K562 (cell line): ENCODE data around the gene RALA. TPM values are rescaled to one million over a fixed set of nuclear protein-coding genes. Genes with fewer than 3 reads are reported as not detected.

Source experiments
- ATAC-seq: fragments of 200-7000 bp; cut with Tn5 transposase; 3 replicates; pipeline ENCODE4 v1.9.1; 2020; ENCODE audit warnings: moderate library complexity
- BruUV-seq: library from RNA; stranded (reverse); fragments of 400-500 nt; replicated peaks from 2 replicates; lab custom pipeline; 2021; lab: Mats Ljungman, UMichigan
- CTCF ChIA-PET: fragments of 300-600 bp; formaldehyde crosslinking; extraction: SDS; loops from one replicate; lab custom pipeline; 2021; ENCODE audit warnings: low intra/inter-chr PET ratio; lab: Yijun Ruan, JAX
- POLR2A ChIA-PET: fragments of 300-600, 350-650 bp; sonication (Branson Sonifier 250); formaldehyde crosslinking; extraction: SDS; loops from one replicate; lab custom pipeline; 2021; ENCODE audit warnings: antibody characterized with exemption, inconsistent platforms; lab: Yijun Ruan, JAX
- DNase-seq, 4 experiments: peaks; one replicate each; pipeline versions ENCODE4 v3.0.0 to v3.0.0-alpha.2; 2011 to 2018; ENCODE audit warnings: low spot score in 3 of 4, mixed read lengths in 3 of 4; ENCODE audit errors: extremely low read depth in 1 of 4
- FAIRE-seq: peaks from 2 replicates; lab custom pipeline; 2011; peaks lifted over from hg19 to GRCh38; lab: Jason Lieb, UNC
- H2AFZ ChIP-seq: 2 replicates; pipeline ENCODE4 v1.6.0; 2011; ENCODE audit warnings: low read depth, low read length, control low read depth, inconsistent platforms
- H3K27ac ChIP-seq: fragments of 200-600 bp; 3 replicates; pipeline ENCODE4 v1.8.0; 2011; ENCODE audit warnings: low read depth, mild to moderate bottlenecking, control low read depth, inconsistent platforms, low read length, moderate library complexity, mixed read lengths; ENCODE audit errors: extremely low read depth
- H3K27me3 ChIP-seq, 2 experiments: fragments of 300-600 bp in 1 of 2; 2 replicates in 1 of 2; 3 replicates in 1 of 2; pipeline versions ENCODE4 v1.6.0 to v1.8.0; 2011; ENCODE audit warnings: inconsistent platforms in 2 of 2, low read length in 2 of 2, mild to moderate bottlenecking in 1 of 2, mixed read lengths in 1 of 2, moderate library complexity in 1 of 2; ENCODE audit not compliant: control insufficient read depth in 2 of 2, insufficient read depth in 2 of 2
- H3K36me3 ChIP-seq: fragments of 300-600 bp; 3 replicates; pipeline ENCODE4 v1.8.0; 2011; ENCODE audit warnings: mild to moderate bottlenecking, low read length, inconsistent platforms; ENCODE audit not compliant: control insufficient read depth, insufficient read depth
- H3K4me1 ChIP-seq, 2 experiments: fragments of 200-600 bp in 1 of 2; replicated peaks in 1 of 2; 2 replicates in 1 of 2; 3 replicates in 1 of 2; pipeline versions ENCODE4 v1.5.1 to v1.8.0; 2011; ENCODE audit warnings: inconsistent platforms in 2 of 2, low read length in 2 of 2, mild to moderate bottlenecking in 1 of 2, mixed read lengths in 1 of 2, moderate library complexity in 1 of 2; ENCODE audit not compliant: control insufficient read depth in 2 of 2, insufficient read depth in 2 of 2
- H3K4me2 ChIP-seq: 2 replicates; pipeline ENCODE4 v1.6.1; 2011; ENCODE audit warnings: low read length, control low read depth, inconsistent platforms, mixed read lengths; ENCODE audit not compliant: insufficient read depth
- H3K4me3 ChIP-seq: fragments of 200-600 bp; sonication (generic), shearing (Covaris generic); 2 replicates; pipeline ENCODE4 v1.5.1; 2016; ENCODE audit warnings: control low read depth, inconsistent platforms
- H3K79me2 ChIP-seq: fragments of 200-600 bp; 3 replicates; pipeline ENCODE4 v1.8.0; 2011; ENCODE audit warnings: low read length, inconsistent platforms; ENCODE audit not compliant: control insufficient read depth, insufficient read depth
- H3K9ac ChIP-seq, 2 experiments: 2 replicates each; pipeline versions ENCODE4 v1.6.0 to v1.6.1; 2011; ENCODE audit warnings: low read depth in 2 of 2, low read length in 2 of 2, control low read depth in 1 of 2, inconsistent platforms in 1 of 2, mild to moderate bottlenecking in 1 of 2, mixed read lengths in 1 of 2; ENCODE audit not compliant: insufficient read depth in 1 of 2
- H3K9me1 ChIP-seq: one replicate; pipeline ENCODE4 v1.6.0; 2011; ENCODE audit warnings: inconsistent platforms, mild to moderate bottlenecking, low read length, moderate library complexity; ENCODE audit not compliant: control insufficient read depth, insufficient read depth
- H3K9me3 ChIP-seq: replicated peaks from 2 replicates; pipeline ENCODE4 v1.5.1; 2011; ENCODE audit warnings: low read depth, low read length, inconsistent platforms; ENCODE audit not compliant: control insufficient read depth, insufficient read depth
- H4K20me1 ChIP-seq: replicated peaks from 2 replicates; pipeline ENCODE4 v1.6.1; 2011; ENCODE audit warnings: low read length, inconsistent platforms, mixed read lengths; ENCODE audit not compliant: control insufficient read depth, insufficient read depth
- BRCA1 ChIP-seq, 2 experiments: fragments of 450-650 bp in 1 of 2; sonication (generic) in 1 of 2; formaldehyde crosslinking in 1 of 2; IDR thresholded peaks; 2 replicates each; pipeline versions ENCODE4 v1.5.0 to v1.6.1; 2017 to 2020; ENCODE audit warnings: mild to moderate bottlenecking in 1 of 2, missing genetic modification reagents in 1 of 2
- CEBPB ChIP-seq: fragments of 450-650 bp; IDR thresholded peaks from 2 replicates; pipeline ENCODE4 v1.6.1; 2016; ENCODE audit warnings: missing genetic modification characterization, missing compliant biosample characterization
- DLX4 ChIP-seq: fragments of 250-450 bp; sonication (Bioruptor Pico); IDR thresholded peaks from 2 replicates; pipeline ENCODE4 v1.6.1; 2021; ENCODE audit warnings: mild to moderate bottlenecking
- DMBX1 ChIP-seq: fragments of 250-450 bp; sonication (Bioruptor Pico); IDR thresholded peaks from 2 replicates; pipeline ENCODE4 v1.8.0; 2022; ENCODE audit warnings: inconsistent platforms, mild to moderate bottlenecking, moderate library complexity, borderline replicate concordance
- ELK3 ChIP-seq: fragments of 450-650 bp; formaldehyde crosslinking; IDR thresholded peaks from 2 replicates; pipeline ENCODE4 v1.4.0; 2020; ENCODE audit warnings: mild to moderate bottlenecking
- KAT2B ChIP-seq: IDR thresholded peaks from one replicate; pipeline ENCODE4 v1.6.1; 2012; ENCODE audit warnings: low read depth, mild to moderate bottlenecking, control low read depth, inconsistent platforms, low read length, moderate library complexity
- MAFG ChIP-seq: fragments of 450-650 bp; conservative IDR thresholded peaks from 2 replicates; pipeline ENCODE4 v1.6.1; 2016; ENCODE audit warnings: missing genetic modification characterization, missing compliant biosample characterization
- PML ChIP-seq: IDR thresholded peaks from 2 replicates; pipeline ENCODE4 v1.6.1; 2012; ENCODE audit warnings: low read length, inconsistent platforms
- PREB ChIP-seq: sonication (generic); formaldehyde crosslinking; IDR thresholded peaks from 2 replicates; pipeline ENCODE4 v1.8.1; 2023; ENCODE audit warnings: mild to moderate bottlenecking, missing genetic modification reagents
- RBFOX2 ChIP-seq: fragments of 200-400 bp; formaldehyde crosslinking; IDR thresholded peaks from 2 replicates; pipeline ENCODE4 v1.6.1; 2017; ENCODE audit warnings: low read depth, mild to moderate bottlenecking, low read length, moderate library complexity
- SMC3 ChIP-seq: conservative IDR thresholded peaks from 2 replicates; pipeline ENCODE4 v1.6.1; 2011; ENCODE audit warnings: low read depth, low read length, improper control_type of control experiment; ENCODE audit not compliant: insufficient read depth
- ZFP30 ChIP-seq: fragments of 250-450 bp; sonication (Bioruptor Pico); IDR thresholded peaks from 2 replicates; pipeline ENCODE4 v1.8.0; 2022; ENCODE audit warnings: moderate library complexity, mild to moderate bottlenecking, inconsistent platforms, borderline replicate concordance
- ZNF444 ChIP-seq: fragments of 250-450 bp; sonication (Bioruptor Pico); IDR thresholded peaks from 2 replicates; pipeline ENCODE4 v1.4.0; 2020; ENCODE audit warnings: mild to moderate bottlenecking, moderate library complexity
- ZNF445 ChIP-seq: fragments of 250-450 bp; sonication (Bioruptor Pico); IDR thresholded peaks from 2 replicates; pipeline ENCODE4 v1.4.0; 2020; ENCODE audit warnings: low read depth, mild to moderate bottlenecking, moderate library complexity
- ZNF561 ChIP-seq: fragments of 450-650 bp; formaldehyde crosslinking; conservative IDR thresholded peaks from 2 replicates; pipeline ENCODE4 v1.4.0; 2020; ENCODE audit warnings: mild to moderate bottlenecking, moderate library complexity
- WGBS: fragments of 100-300 bp; shearing (Covaris generic); methylation state at CpG from one replicate; pipeline ENCODE4 v1.1.6; 2016; ENCODE audit warnings: low coverage, mixed read lengths; ENCODE audit not compliant: insufficient coverage; ENCODE audit errors: missing lambda C conversion rate; 5-methylcytosine and 5-hydroxymethylcytosine counted together
- in situ Hi-C: fragments of 300-500 bp; cut with MboI; formaldehyde crosslinking; loops from 4 replicates; pipeline ENCODE4 v1.15.0; 2018; ENCODE audit warnings: inconsistent platforms, mixed read lengths
- intact Hi-C: fragments of 100-400 bp; cut with micrococcal nuclease; formaldehyde crosslinking; loops from 2 replicates; pipeline ENCODE4 v1.14.2; 2022
- polyA plus RNA-seq, 8 experiments: library from polyadenylated mRNA; depleted of rRNA in 4 of 8; stranded (reverse) in 5 of 8; unstranded in 3 of 8; fragments of >200 nt; fragmentation: Nextera tagmentation in 2 of 8; fragmentation: Illumina TruSeq in 1 of 8; extraction: Ambion mirVana in 2 of 8; extraction: Trizol in 1 of 8; gene quantifications; 2 replicates each; pipeline versions ENCODE4 v1.2.1 to v1.2.3, GENCODE V29; 2011 to 2014; ENCODE audit warnings: inconsistent platforms in 1 of 8, missing spikeins in 1 of 8
- total RNA-seq, 7 experiments: library from RNA; depleted of rRNA in 6 of 7; stranded (reverse); fragments of >200 nt in 6 of 7; fragmentation: Illumina TruSeq in 2 of 7; extraction: Trizol in 2 of 7; gene quantifications; 2 replicates each; pipeline versions ENCODE4 v1.2.1 to v1.2.3, GENCODE V29; 2011 to 2021; ENCODE audit warnings: low replicate concordance in 1 of 7

Gene RALA
- total and polyA plus RNA-seq, 9 of the 15 experiments (the other 6 are each of a cell fraction or from before 2014, with no cell fraction given), result 7.2 to 28.0 (median 25.7) TPM

- in situ Hi-C loops, result no loop called here
- intact Hi-C loops, result no loop called here
- Histone ChIP-seq H3K4me1 (peaks cover 0 to 10% of the 10 kb centered on the region in 2 experiments; a peak in 3 of 5 replicates), H3K36me3 (no peaks in the 10 kb centered on the region; the same call in 2 of the 3 replicates), H3K79me2 (no peaks in the 10 kb centered on the region; the same call in 2 of the 3 replicates), H3K27me3 (no peaks in the 10 kb centered on the region), H3K9me3 (no peaks in the 10 kb centered on the region; the same call in 1 of the 2 replicates), H4K20me1 (no peaks in the 10 kb centered on the region), H2AFZ (no peak overlapping the region), H3K9me1 (no peaks in the 10 kb centered on the region), H3K9ac (no peak overlapping the region), H3K27ac (no peak overlapping the region), H3K4me3 (no peak overlapping the region)
- POLR2A ChIA-PET, result interaction anchor here (0.9 kb wide), 1 partner anchor 18 kb away, joined by 3 read pairs; no protein-coding TSS in a partner anchor
- no peak for DNase-seq
- FAIRE-seq, result no peak
- BruUV-seq, result no TSS peak
- CTCF ChIA-PET, result no interaction called here
- ATAC-seq, result no peak
- WGBS, result 97% methylated on average over 2 of the region's 2 CpGs
- TF ChIP-seq ZFP30 (CRISPR knock-in tag), result no peak
- TF ChIP-seq KAT2B, result no peak
- no peak for TF ChIP-seq CEBPB (tag)
- TF ChIP-seq PREB (CRISPR knock-in tag), result no peak
- no peak for TF ChIP-seq MAFG (tag)
- TF ChIP-seq BRCA1 (IDR thresholded peaks at IDR 0.05), result no peak
- no peak for TF ChIP-seq BRCA1 (CRISPR knock-in tag; IDR thresholded peaks at IDR 0.05)
- no peak for TF ChIP-seq ZNF444
- TF ChIP-seq DMBX1, result no peak
- no peak for TF ChIP-seq SMC3
- no peak for TF ChIP-seq ZNF445 (CRISPR knock-in tag)
- no peak for TF ChIP-seq RBFOX2
- no peak for TF ChIP-seq PML
- TF ChIP-seq ELK3 (CRISPR knock-in tag), result no peak
- no peak for TF ChIP-seq DLX4 (CRISPR knock-in tag)
- no peak for TF ChIP-seq ZNF561 (CRISPR knock-in tag)
- TF ChIP-seq, all 486 proteins: peak for 0
- no peak overlapping the region for H3K4me2 ChIP-seq
Observed at GRCh38 chr7:39666562-39666961, 43.2 kb downstream of the RALA start.
